Stomach (tissue), 9 donors: ENCODE results near the gene SFXN5. TPM values are rescaled to one million over a fixed set of nuclear protein-coding genes. Genes with fewer than 3 reads are reported as not detected.
"Not testable (repeated sequence)": the region's sequence is repeated elsewhere in the genome, so short reads cannot be mapped to it uniquely, and the experiment has no call there.

ENCODE experiments used
- DNase-seq, 2 donors: peaks; one replicate each; pipeline versions ENCODE4 v3.0.0 to v3.0.0-alpha.2; 2013 to 2019
- H3K27ac ChIP-seq, 5 donors: fragments of 200-600 bp in 4 of 5; sonication (generic) in 4 of 5; one replicate each; pipeline ENCODE4 v1.5.1; 2013 to 2019; ENCODE audit warnings: mild to moderate bottlenecking in 1 of 5, moderate library complexity in 1 of 5
- H3K27me3 ChIP-seq, 3 donors: fragments of 200-600 bp; sonication (generic); one replicate each; pipeline ENCODE4 v1.5.1; 2017 to 2019; ENCODE audit warnings: mixed run types in 1 of 3
- H3K36me3 ChIP-seq, 4 donors: fragments of 200-600 bp; sonication (generic); 1 replicate in 3 of 4; 2 replicates in 1 of 4; pipeline ENCODE4 v1.5.1; 2016 to 2019
- H3K4me1 ChIP-seq, 4 donors: fragments of 200-600 bp; sonication (generic); one replicate each; pipeline ENCODE4 v1.5.1; 2016 to 2019
- H3K4me3 ChIP-seq, 4 donors: fragments of 200-600 bp; sonication (generic) in 3 of 4; one replicate each; pipeline ENCODE4 v1.5.1; 2016 to 2019; ENCODE audit warnings: mild to moderate bottlenecking in 1 of 4
- H3K9me3 ChIP-seq, 4 donors: fragments of 200-600 bp; sonication (generic); one replicate each; pipeline ENCODE4 v1.5.1; 2016 to 2019
- CTCF ChIP-seq, 7 experiments: fragments of 450-650 bp in 4 of 7; fragments of 200-600 bp in 3 of 7; sonication (generic) in 3 of 7; IDR thresholded peaks; one replicate each; pipeline ENCODE4 v1.5.1; 2016 to 2019; ENCODE audit warnings: antibody characterized with exemption in 7 of 7, control low read depth in 2 of 7, mild to moderate bottlenecking in 1 of 7
- EP300 ChIP-seq: sonication (generic); formaldehyde crosslinking; IDR thresholded peaks from one replicate; pipeline ENCODE4 v1.6.1; 2017; ENCODE audit warnings: antibody characterized with exemption
- POLR2A ChIP-seq, 4 donors: fragments of 450-650 bp; IDR thresholded peaks; one replicate each; pipeline ENCODE4 v1.6.1; 2016; ENCODE audit warnings: antibody characterized with exemption in 4 of 4, control low read depth in 2 of 4, mild to moderate bottlenecking in 1 of 4, moderate library complexity in 1 of 4
- POLR2AphosphoS5 ChIP-seq, 3 donors: sonication (generic); formaldehyde crosslinking; IDR thresholded peaks; one replicate each; pipeline ENCODE4 v1.6.1; 2016; ENCODE audit warnings: antibody characterized with exemption in 3 of 3
- WGBS, 5 donors: extraction: QIAGEN DNeasy Blood & Tissue Kit in 3 of 5; methylation state at CpG; one replicate each; pipeline versions ENCODE4 v1.1.5 to v1.1.7; 2013 to 2018; 5-methylcytosine and 5-hydroxymethylcytosine counted together
- intact Hi-C: fragments of 100-400 bp; cut with DNase I; formaldehyde crosslinking; loops from one replicate; pipeline ENCODE4 v1.15.1; 2023; ENCODE audit warnings: low total_unique reads
- polyA plus RNA-seq, 3 donors: library from polyadenylated mRNA; stranded (reverse); fragments of 200-250 nt; gene quantifications; one replicate each; pipeline ENCODE4 v1.2.3, GENCODE V29; 2013
- total RNA-seq, 5 donors: library from RNA; depleted of rRNA; stranded (reverse); fragments of >200 nt; gene quantifications; one replicate each; pipeline versions ENCODE4 v1.1.0 to v1.2.3, GENCODE V29; 2014 to 2016
- donor health status: healthy with polysubstance abuse.
- donor health status: Bipolar disorder and iron deficiency.
- donor health status: healthy.

Gene SFXN5
- total and polyA plus RNA-seq, 8 donors: 2.7 to 118 (median 17.2) TPM

DNA sequence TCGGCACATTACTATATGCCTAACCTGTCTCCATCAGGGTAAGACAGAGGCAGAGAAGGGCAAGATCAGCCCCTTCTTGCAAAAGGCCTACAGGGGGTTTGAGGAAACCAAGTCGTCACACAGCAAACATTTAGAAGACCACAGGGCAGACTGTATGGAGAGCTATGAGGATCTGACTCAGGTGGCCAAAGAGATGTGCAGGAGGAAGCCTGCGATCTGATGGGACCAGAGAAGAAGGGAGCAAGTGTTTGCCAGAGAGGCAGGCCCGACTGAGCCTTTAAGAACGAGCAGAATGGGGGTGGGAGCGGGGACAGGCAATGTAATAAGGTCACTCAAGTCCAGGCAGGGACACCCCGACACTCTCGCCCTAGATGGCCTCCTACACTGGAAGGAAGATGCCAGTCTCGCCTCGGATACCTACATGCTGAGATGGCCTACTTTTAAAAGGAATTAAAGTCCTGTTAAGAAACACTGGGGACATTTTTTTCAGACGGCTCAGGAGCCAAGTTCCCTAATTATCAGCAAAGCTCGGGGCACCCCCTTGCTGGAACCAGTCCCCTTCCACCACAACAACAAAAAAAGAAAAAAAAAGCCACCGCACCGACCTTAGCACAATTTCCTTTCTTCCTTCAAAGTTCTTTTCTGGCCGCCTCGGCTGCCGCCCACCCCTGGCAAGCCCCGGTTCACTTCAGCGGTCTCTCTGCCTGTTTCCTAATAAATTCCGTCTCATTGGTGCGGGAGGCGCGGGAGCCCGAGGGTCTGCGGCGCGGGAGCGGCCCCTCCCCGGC, 1.5 kb downstream of the SFXN5 start:
- Histone ChIP-seq H3K36me3 (peaks cover 0 to 10% (median 8%) of the 10 kb centered on the region in 4 donors), H3K27ac (peak overlapping the region in 4 of 5 donors; percentile 94 to 98 (median 96)), H3K4me3 (peak overlapping the region; percentile 66 to 84 (median 76)), H3K4me1 (peaks cover 22 to 40% (median 34%) of the 10 kb centered on the region in 4 donors), H3K9me3 (no peaks in the 10 kb centered on the region), H3K27me3 (no peaks in the 10 kb centered on the region)
- 11 to 18% (median 16%) methylated on average over 20 to 29 of the region's 29 CpGs for WGBS, 5 donors
- TF ChIP-seq CTCF (IDR thresholded peaks at IDR 0.05) (no peak), POLR2AphosphoS5 (IDR thresholded peaks at IDR 0.05) (no peak), POLR2A (IDR thresholded peaks at IDR 0.05) (no peak), EP300 (no peak)
- DNase-seq: no peak
- intact Hi-C loops: no loop called here

GRCh38 chr2:73069041-73069854, 2.3 kb downstream of the SFXN5 start:
- peak overlapping the region in 1 of 5 donors; percentile 95 for H3K27ac ChIP-seq
- H3K36me3 ChIP-seq: peaks cover 0 to 2% (median under 1%) of the 10 kb centered on the region in 4 donors
- H3K9me3 ChIP-seq: no peaks in the 10 kb centered on the region
- H3K27me3 ChIP-seq: no peaks in the 10 kb centered on the region
- no peak for DNase-seq
- intact Hi-C loops: no loop called here
- peak overlapping the region in 3 of 4 donors; percentile 66 to 84 (median 79) for H3K4me3 ChIP-seq
- peaks cover 22 to 45% (median 34%) of the 10 kb centered on the region in 4 donors for H3K4me1 ChIP-seq
- no peak for TF ChIP-seq CTCF (IDR thresholded peaks at IDR 0.05)
- TF ChIP-seq POLR2A (IDR thresholded peaks at IDR 0.05): no peak
- no peak for TF ChIP-seq EP300
- no peak for TF ChIP-seq POLR2AphosphoS5 (IDR thresholded peaks at IDR 0.05)
- WGBS, 5 donors: 60 to 66% (median 65%) methylated on average over 7 of the region's 7 CpGs

- no peaks in the 10 kb centered on the region for H3K27me3 ChIP-seq
- DNase-seq: no peak
- no peaks in the 10 kb centered on the region for H3K9me3 ChIP-seq
- no peak for TF ChIP-seq POLR2AphosphoS5 (IDR thresholded peaks at IDR 0.05)
- TF ChIP-seq CTCF (IDR thresholded peaks at IDR 0.05): no peak
- TF ChIP-seq EP300: no peak
- TF ChIP-seq POLR2A (IDR thresholded peaks at IDR 0.05): no peak
- H3K27ac ChIP-seq: no peak overlapping the region
- intact Hi-C loops: no loop called here
- no peak overlapping the region for H3K4me3 ChIP-seq
- 91 to 97% (median 93%) methylated on average over 2 of the region's 2 CpGs for WGBS, 5 donors
- no peaks in the 10 kb centered on the region for H3K36me3 ChIP-seq
- peaks cover 22 to 52% (median 38%) of the 10 kb centered on the region in 4 donors for H3K4me1 ChIP-seq
Measured at GRCh38 chr2:73068147-73068546, 3.4 kb downstream of the SFXN5 start.

- H3K4me3 ChIP-seq: no peak overlapping the region
- peaks cover 17 to 42% (median 30%) of the 10 kb centered on the region in 4 donors for H3K4me1 ChIP-seq
- DNase-seq: no peak
- intact Hi-C loops: no loop called here
- WGBS, 5 donors: 85 to 95% (median 92%) methylated on average over 2 of the region's 2 CpGs
- no peaks in the 10 kb centered on the region for H3K27me3 ChIP-seq
- no peaks in the 10 kb centered on the region for H3K9me3 ChIP-seq
- H3K36me3 ChIP-seq: no peaks in the 10 kb centered on the region
- no peak for TF ChIP-seq POLR2A (IDR thresholded peaks at IDR 0.05)
- no peak for TF ChIP-seq EP300
- no peak for TF ChIP-seq CTCF (IDR thresholded peaks at IDR 0.05)
- TF ChIP-seq POLR2AphosphoS5 (IDR thresholded peaks at IDR 0.05): no peak
- H3K27ac ChIP-seq: no peak overlapping the region
Measured at GRCh38 chr2:73067043-73067442, 4.5 kb downstream of the SFXN5 start.

- H3K9me3 ChIP-seq, DNase-seq, H3K4me3 ChIP-seq, H3K27me3 ChIP-seq, H3K36me3 ChIP-seq, intact Hi-C loops, H3K27ac ChIP-seq: not testable (repeated sequence)
- H3K4me1 ChIP-seq: peaks cover 12 to 34% (median 21%) of the 10 kb centered on the region in 4 donors
- WGBS, 5 donors: 95 to 100% (median 98%) methylated on average over 5 of the region's 5 CpGs
Measured at GRCh38 chr2:73065070-73065469, 6.4 kb downstream of the SFXN5 start.
